SU-DHL-6 (cell line): ENCODE measurements around the gene LRRK1.
A peak's percentile ranks its signal among the peaks of the same experiment; 100 is the strongest.

ENCODE experiments used
- H2AFZ ChIP-seq: fragments of 200-600 bp; sonication (generic); 2 replicates; pipeline ENCODE4 v1.6.1; 2014; ENCODE audit warnings: low read depth, mild to moderate bottlenecking, moderate library complexity, mixed read lengths, antibody characterized with exemption, low read length; ENCODE audit not compliant: severe bottlenecking
- H3F3A ChIP-seq: fragments of 200-600 bp; shearing (Covaris generic); 2 replicates; pipeline ENCODE4 v1.6.0; 2016; ENCODE audit warnings: antibody characterized with exemption, mild to moderate bottlenecking; ENCODE audit not compliant: insufficient read depth
- H3K27ac ChIP-seq: fragments of 200-600 bp; sonication (generic); 2 replicates; pipeline ENCODE4 v1.5.1; 2016; ENCODE audit warnings: low read depth, mild to moderate bottlenecking, low read length, moderate library complexity, mixed read lengths
- H3K27me3 ChIP-seq: fragments of 200-600 bp; sonication (generic), shearing (Covaris generic); 2 replicates; pipeline ENCODE4 v1.6.0; 2014; ENCODE audit warnings: mild to moderate bottlenecking, low read length
- H3K36me3 ChIP-seq: fragments of 200-600 bp; sonication (generic); 2 replicates; pipeline ENCODE4 v1.6.1; 2014; ENCODE audit warnings: mild to moderate bottlenecking, low read length, mixed read lengths
- H3K4me2 ChIP-seq: fragments of 300-600, 200-600 bp; shearing (Covaris generic), sonication (generic); 2 replicates; pipeline ENCODE4 v1.6.0; 2014; ENCODE audit warnings: low read length, low read depth, mild to moderate bottlenecking; ENCODE audit not compliant: poor library complexity, severe bottlenecking
- H3K4me3 ChIP-seq: fragments of 200-600 bp; sonication (generic); 2 replicates; pipeline ENCODE4 v1.5.1; 2014; ENCODE audit warnings: antibody characterized with exemption, low read length, mild to moderate bottlenecking, mixed read lengths; ENCODE audit not compliant: insufficient read depth, poor library complexity, severe bottlenecking
- H3K79me2 ChIP-seq: fragments of 200-600 bp; sonication (generic); 2 replicates; pipeline ENCODE4 v1.6.1; 2014; ENCODE audit warnings: mild to moderate bottlenecking, low read length, moderate library complexity; ENCODE audit not compliant: insufficient read depth
- H3K9ac ChIP-seq: fragments of 200-600 bp; sonication (generic); 2 replicates; pipeline ENCODE4 v1.7.0; 2014; ENCODE audit warnings: mild to moderate bottlenecking, low read length
- H3K9me2 ChIP-seq: fragments of 200-600 bp; sonication (generic); replicated peaks from 2 replicates; pipeline ENCODE4 v1.6.1; 2014; ENCODE audit warnings: low read length; ENCODE audit not compliant: insufficient read depth
- H3K9me3 ChIP-seq: fragments of 200-600 bp; sonication (generic); 2 replicates; pipeline ENCODE4 v1.6.1; 2014; ENCODE audit warnings: low read length, mixed read lengths; ENCODE audit not compliant: insufficient read depth
- H4K20me1 ChIP-seq: fragments of 200-600 bp; sonication (generic); 2 replicates; pipeline ENCODE4 v1.6.1; 2014; ENCODE audit warnings: low read depth, mild to moderate bottlenecking, antibody characterized with exemption, low read length, moderate library complexity, mixed read lengths
- CTCF ChIP-seq: fragments of 200-600 bp; sonication (generic); IDR thresholded peaks from one replicate; pipeline ENCODE4 v1.5.1; 2017; ENCODE audit warnings: antibody characterized with exemption, mild to moderate bottlenecking, low read length, moderate library complexity; ENCODE audit not compliant: insufficient read depth, poor library complexity, severe bottlenecking
- EZH2phosphoT487 ChIP-seq: fragments of 200-600 bp; sonication (generic), shearing (Covaris generic); conservative IDR thresholded peaks from 2 replicates; pipeline ENCODE4 v1.6.1; 2018; ENCODE audit warnings: mild to moderate bottlenecking, antibody characterized with exemption, low read length, moderate library complexity, mixed read lengths

The LRRK1 gene

GRCh38 chr15:100923902-100924301 lies 4.7 kb downstream of the LRRK1 start:
- peaks cover 87% of the 10 kb centered on the region for H3F3A ChIP-seq
- peak overlapping the region; percentile 98 for H3K9ac ChIP-seq
- H3K27ac ChIP-seq: peak overlapping the region; percentile 98
- no peaks in the 10 kb centered on the region for H3K9me2 ChIP-seq
- peak overlapping the region; percentile 95 for H3K4me2 ChIP-seq
- peaks cover 29% of the 10 kb centered on the region for H3K36me3 ChIP-seq
- no peak overlapping the region for H3K4me3 ChIP-seq
- TF ChIP-seq CTCF (no peak), EZH2phosphoT487 (no peak)
- H4K20me1 ChIP-seq: no peaks in the 10 kb centered on the region
- peaks cover 89% of the 10 kb centered on the region for H3K79me2 ChIP-seq
- no peaks in the 10 kb centered on the region for H3K9me3 ChIP-seq
- H3K27me3 ChIP-seq: no peaks in the 10 kb centered on the region
- no peak overlapping the region for H2AFZ ChIP-seq

GRCh38 chr15:100924436-100924835 lies 5.3 kb downstream of the LRRK1 start:
- peak overlapping the region; percentile 95 for H3K4me2 ChIP-seq
- H3F3A ChIP-seq: peaks cover 92% of the 10 kb centered on the region
- no peaks in the 10 kb centered on the region for H3K9me2 ChIP-seq
- no peak overlapping the region for H2AFZ ChIP-seq
- peaks cover 93% of the 10 kb centered on the region for H3K79me2 ChIP-seq
- H3K27ac ChIP-seq: peak overlapping the region; percentile 98
- no peaks in the 10 kb centered on the region for H3K27me3 ChIP-seq
- H3K9ac ChIP-seq: no peak overlapping the region
- no peaks in the 10 kb centered on the region for H4K20me1 ChIP-seq
- peaks cover 29% of the 10 kb centered on the region for H3K36me3 ChIP-seq
- H3K4me3 ChIP-seq: no peak overlapping the region
- H3K9me3 ChIP-seq: no peaks in the 10 kb centered on the region
- TF ChIP-seq EZH2phosphoT487 (no peak), CTCF (no peak)

GRCh38 chr15:100925480-100925879 lies 6.3 kb downstream of the LRRK1 start:
- Histone ChIP-seq H3K27ac (peak overlapping the region; percentile 98), H2AFZ (no peak overlapping the region), H3K9ac (peak overlapping the region; percentile 31; the same call in 1 of the 2 replicates), H3K4me3 (no peak overlapping the region), H3K4me2 (peak overlapping the region; percentile 67), H3K27me3 (no peaks in the 10 kb centered on the region), H3K79me2 (peaks cover 92% of the 10 kb centered on the region), H4K20me1 (no peaks in the 10 kb centered on the region), H3K9me3 (no peaks in the 10 kb centered on the region), H3K9me2 (no peaks in the 10 kb centered on the region), H3K36me3 (peaks cover 24% of the 10 kb centered on the region), H3F3A (peaks cover 95% of the 10 kb centered on the region)
- TF ChIP-seq CTCF: no peak
- TF ChIP-seq EZH2phosphoT487: no peak

GRCh38 chr15:100926258-100926657 lies 7.1 kb downstream of the LRRK1 start:
- Histone ChIP-seq H3K79me2 (peaks cover 91% of the 10 kb centered on the region), H3K4me3 (no peak overlapping the region), H3K27me3 (no peaks in the 10 kb centered on the region), H3K9me3 (no peaks in the 10 kb centered on the region), H3K36me3 (peaks cover 19% of the 10 kb centered on the region), H3K9ac (peak overlapping the region; percentile 31; the same call in 1 of the 2 replicates), H3F3A (peaks cover 95% of the 10 kb centered on the region), H2AFZ (no peak overlapping the region), H3K4me2 (peak overlapping the region; percentile 67), H4K20me1 (no peaks in the 10 kb centered on the region), H3K9me2 (no peaks in the 10 kb centered on the region), H3K27ac (peak overlapping the region; percentile 98)
- TF ChIP-seq CTCF (peak; percentile 49), EZH2phosphoT487 (no peak)
